ENCODE results near the gene BPIFB2.

BPIFB2 gene

GRCh38 chr20:33065785-33066184, 58.3 kb downstream of the BPIFB2 start:
- DNase-seq (ENCODE audit: extremely low read depth in 1 of 2, low read depth in 1 of 2): no peak

GRCh38 chr20:33067806-33068205, 60.3 kb downstream of the BPIFB2 start:
- no peak for DNase-seq (ENCODE audit: extremely low read depth in 1 of 2, low read depth in 1 of 2)

GRCh38 chr20:33068251-33068939, 60.9 kb downstream of the BPIFB2 start:
- DNase-seq (ENCODE audit: extremely low read depth in 1 of 2, low read depth in 1 of 2): no peak

- no peak for DNase-seq (ENCODE audit: extremely low read depth in 1 of 2, low read depth in 1 of 2)
These were observed 62.2 kb downstream of the BPIFB2 start for GRCh38 chr20:33069673-33070072.

- DNase-seq (ENCODE audit: extremely low read depth in 1 of 2, low read depth in 1 of 2): no peak
These were observed 62.9 kb downstream of the BPIFB2 start for GRCh38 chr20:33070111-33071053.

GRCh38 chr20:33071198-33071597, 63.7 kb downstream of the BPIFB2 start:
- DNase-seq (ENCODE audit: extremely low read depth in 1 of 2, low read depth in 1 of 2): no peak

- no peak for DNase-seq (ENCODE audit: extremely low read depth in 1 of 2, low read depth in 1 of 2)
These were observed 64.9 kb downstream of the BPIFB2 start for GRCh38 chr20:33072362-33072761.

- no peak for DNase-seq (ENCODE audit: extremely low read depth in 1 of 2, low read depth in 1 of 2)
These were observed 65.3 kb downstream of the BPIFB2 start for GRCh38 chr20:33072813-33073212.

Data from activated CD8-positive, alpha-beta memory T cell treated with anti-CD3 and anti-CD28 coated beads for 1 hour (primary cell).